Neuronal stem cell (in vitro differentiated cells): Measurements from ENCODE around the gene DTNB. TPM values are rescaled to one million over a fixed set of nuclear protein-coding genes. Genes with fewer than 3 reads are reported as not detected.

Experiments used
- DNase-seq: peaks from one replicate; pipeline ENCODE4 v3.0.0-alpha.2; 2013; ENCODE audit warnings: low spot score
- H2AFZ ChIP-seq: one replicate; pipeline ENCODE4 v1.6.1; 2013; ENCODE audit warnings: mild to moderate bottlenecking, low read length, inconsistent platforms
- H2AK5ac ChIP-seq: 2 replicates; pipeline ENCODE4 v1.6.1; 2013; ENCODE audit warnings: low read depth, mild to moderate bottlenecking, inconsistent platforms, low read length, moderate library complexity, mixed read lengths
- H2BK120ac ChIP-seq: 2 replicates; pipeline ENCODE4 v1.6.1; 2013; ENCODE audit warnings: low read depth, mild to moderate bottlenecking, inconsistent platforms, low read length, moderate library complexity, mixed read lengths
- H2BK12ac ChIP-seq: one replicate; pipeline ENCODE4 v1.6.1; 2013; ENCODE audit warnings: low read length, inconsistent platforms
- H2BK15ac ChIP-seq: 2 replicates; pipeline ENCODE4 v1.6.1; 2013; ENCODE audit warnings: mild to moderate bottlenecking, low read length, inconsistent platforms, mixed read lengths
- H2BK5ac ChIP-seq: one replicate; pipeline ENCODE4 v1.6.1; 2013; ENCODE audit warnings: inconsistent platforms, mild to moderate bottlenecking, low read length, moderate library complexity
- H3K14ac ChIP-seq: one replicate; pipeline ENCODE4 v1.6.1; 2013; ENCODE audit warnings: low read length, inconsistent platforms
- H3K18ac ChIP-seq: 2 replicates; pipeline ENCODE4 v1.6.1; 2013; ENCODE audit warnings: low read length, inconsistent platforms
- H3K23ac ChIP-seq: 2 replicates; pipeline ENCODE4 v1.6.1; 2013; ENCODE audit warnings: low read depth, mild to moderate bottlenecking, mixed read lengths, low read length, inconsistent platforms; ENCODE audit not compliant: poor library complexity
- H3K27ac ChIP-seq: replicated peaks from 3 replicates; pipeline ENCODE4 v1.5.1; 2013; ENCODE audit warnings: low read length, inconsistent platforms
- H3K27me3 ChIP-seq, 3 experiments: 2 replicates each; pipeline ENCODE4 v1.6.1; 2013; ENCODE audit warnings: low read length in 3 of 3, mild to moderate bottlenecking in 2 of 3, inconsistent platforms in 1 of 3, low read depth in 1 of 3, mixed read lengths in 1 of 3, moderate library complexity in 1 of 3; ENCODE audit not compliant: control insufficient read depth in 3 of 3, insufficient read depth in 3 of 3
- H3K36me3 ChIP-seq, 2 donors: replicated peaks in 1 of 2; 2 replicates each; pipeline ENCODE4 v1.6.1; 2013; ENCODE audit warnings: low read length in 2 of 2; ENCODE audit not compliant: control insufficient read depth in 2 of 2, insufficient read depth in 2 of 2
- H3K4ac ChIP-seq: 2 replicates; pipeline ENCODE4 v1.6.1; 2013; ENCODE audit warnings: inconsistent platforms, mild to moderate bottlenecking, low read length, moderate library complexity
- H3K4me1 ChIP-seq, 2 donors: 1 replicate in 1 of 2; 2 replicates in 1 of 2; pipeline ENCODE4 v1.6.1; 2013; ENCODE audit warnings: low read length in 2 of 2, low read depth in 1 of 2; ENCODE audit not compliant: control insufficient read depth in 2 of 2, insufficient read depth in 1 of 2
- H3K4me2 ChIP-seq: one replicate; pipeline ENCODE4 v1.6.1; 2013; ENCODE audit warnings: mild to moderate bottlenecking, low read length, inconsistent platforms; ENCODE audit not compliant: insufficient read depth, poor library complexity, severe bottlenecking
- H3K4me3 ChIP-seq, 2 donors: 2 replicates each; pipeline ENCODE4 v1.5.1; 2013; ENCODE audit warnings: low read length in 2 of 2, mild to moderate bottlenecking in 2 of 2, inconsistent platforms in 1 of 2, moderate library complexity in 1 of 2
- H3K79me1 ChIP-seq: one replicate; pipeline ENCODE4 v1.6.1; 2013; ENCODE audit warnings: low read depth, mild to moderate bottlenecking, inconsistent platforms, low read length, moderate library complexity
- H3K9ac ChIP-seq: one replicate; pipeline ENCODE4 v1.6.1; 2013; ENCODE audit warnings: mild to moderate bottlenecking, low read depth, low read length, inconsistent platforms; ENCODE audit not compliant: poor library complexity
- H3K9me3 ChIP-seq, 2 donors: replicated peaks in 1 of 2; 2 replicates each; pipeline versions ENCODE3 to v1.6.1; 2013; ENCODE audit warnings: low read length in 2 of 2, mild to moderate bottlenecking in 2 of 2, inconsistent platforms in 1 of 2, low read depth in 1 of 2, mixed read lengths in 1 of 2, moderate library complexity in 1 of 2; ENCODE audit not compliant: control insufficient read depth in 2 of 2, insufficient read depth in 1 of 2
- H4K8ac ChIP-seq: one replicate; pipeline ENCODE4 v1.6.1; 2013; ENCODE audit warnings: low read depth, mild to moderate bottlenecking, inconsistent platforms, low read length, moderate library complexity
- H4K91ac ChIP-seq: one replicate; pipeline ENCODE4 v1.6.1; 2013; ENCODE audit warnings: low read length, low read depth, mild to moderate bottlenecking, inconsistent platforms; ENCODE audit not compliant: poor library complexity
- WGBS, 2 donors: extraction: QIAGEN DNeasy Blood & Tissue Kit; methylation state at CpG; one replicate each; pipeline ENCODE4 v1.1.7; 2013; ENCODE audit warnings: missing lambda C conversion rate in 2 of 2, mixed read lengths in 1 of 2; ENCODE audit not compliant: insufficient read length in 2 of 2, insufficient replicate concordance in 1 of 2; ENCODE audit errors: extremely low coverage in 2 of 2; 5-methylcytosine and 5-hydroxymethylcytosine counted together
- small RNA-seq: library from polyadenylated mRNA; stranded (forward); fragments of <200 nt; extraction: miRNeasy Mini kit (QIAGEN cat#:217004); gene quantifications from one replicate; pipeline ENCODE3, GENCODE V24; 2013; ENCODE audit not compliant: insufficient read depth

The DTNB gene

DNA sequence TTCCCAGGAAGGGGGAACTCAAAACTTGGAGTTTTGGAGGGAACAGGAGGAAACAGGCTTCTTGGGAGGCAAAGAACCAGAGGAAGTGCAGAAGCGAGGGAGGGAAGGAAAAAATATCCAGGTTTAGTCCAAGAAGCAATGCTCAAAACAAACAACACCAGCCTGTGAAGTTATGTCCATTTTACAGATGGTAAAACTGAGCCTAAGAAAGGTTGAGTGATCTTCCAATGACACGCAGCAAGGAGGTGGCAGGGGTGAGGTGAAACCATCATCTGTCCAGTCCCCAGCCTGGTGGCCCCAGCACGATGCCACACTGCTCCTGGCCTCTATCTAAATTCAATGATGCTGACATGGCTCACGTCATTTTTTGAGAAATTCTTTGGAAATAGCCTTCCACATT is 342.4 kb downstream of the DTNB start:
- Histone ChIP-seq H2AK5ac (no peak overlapping the region), H2BK5ac (no peak overlapping the region), H3K14ac (no peak overlapping the region), H4K91ac (no peak overlapping the region), H3K9me3 (peaks cover 8 to 9% of the 10 kb centered on the region in 2 donors), H2AFZ (no peak overlapping the region), H3K4ac (no peak overlapping the region), H3K27me3 (no peaks in the 10 kb centered on the region), H3K23ac (no peak overlapping the region), H3K79me1 (no peaks in the 10 kb centered on the region), H3K36me3 (no peaks in the 10 kb centered on the region), H2BK15ac (no peak overlapping the region), H3K9ac (no peak overlapping the region), H3K4me1 (peaks cover 2 to 3% of the 10 kb centered on the region in 2 donors), H3K18ac (no peak overlapping the region), H3K27ac (no peak overlapping the region), H4K8ac (no peak overlapping the region), H3K4me2 (no peak overlapping the region), H2BK12ac (no peak overlapping the region), H3K4me3 (no peak overlapping the region), H2BK120ac (no peak overlapping the region)
- WGBS, 2 donors = no CpG with 5 or more reads among the region's 4 CpGs
- DNase-seq = no peak

DNA sequence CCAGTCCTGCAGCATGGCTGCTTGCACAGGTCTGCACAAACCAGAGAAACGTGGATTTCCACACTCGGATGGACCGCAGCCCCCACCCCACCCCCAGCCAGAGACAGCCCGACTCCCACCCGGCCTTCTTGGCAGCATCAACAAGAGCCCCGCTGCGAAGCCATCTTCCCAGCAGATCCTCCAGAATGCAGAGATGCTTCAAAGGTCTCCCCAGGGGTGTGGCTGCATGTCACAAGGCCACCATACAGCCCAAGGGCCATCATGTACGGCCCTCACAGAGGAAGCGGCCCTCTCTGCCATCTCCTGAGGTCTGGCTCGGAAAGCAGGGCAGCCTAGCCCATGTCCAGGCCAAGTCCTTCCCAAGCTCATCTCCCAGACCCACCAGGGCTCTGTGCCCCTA is 343.1 kb downstream of the DTNB start:
- peaks cover 2 to 3% of the 10 kb centered on the region in 2 donors for H3K4me1 ChIP-seq
- H3K27me3 ChIP-seq = no peaks in the 10 kb centered on the region
- WGBS, 2 donors = no CpG with 5 or more reads among the region's 10 CpGs
- H3K9me3 ChIP-seq = peaks cover 8 to 13% of the 10 kb centered on the region in 2 donors
- no peaks in the 10 kb centered on the region for H3K36me3 ChIP-seq
- H3K23ac ChIP-seq = no peak overlapping the region
- H2BK5ac ChIP-seq = no peak overlapping the region
- no peak overlapping the region for H3K4ac ChIP-seq
- H2BK120ac ChIP-seq = no peak overlapping the region
- H4K91ac ChIP-seq = no peak overlapping the region
- no peak overlapping the region for H3K4me2 ChIP-seq
- no peaks in the 10 kb centered on the region for H3K79me1 ChIP-seq
- H2BK15ac ChIP-seq = no peak overlapping the region
- H2BK12ac ChIP-seq = no peak overlapping the region
- no peak overlapping the region for H3K9ac ChIP-seq
- no peak overlapping the region for H3K4me3 ChIP-seq
- DNase-seq = no peak
- no peak overlapping the region for H2AFZ ChIP-seq
- no peak overlapping the region for H2AK5ac ChIP-seq
- H3K14ac ChIP-seq = no peak overlapping the region
- H3K18ac ChIP-seq = peak overlapping the region; percentile 5
- H4K8ac ChIP-seq = no peak overlapping the region
- no peak overlapping the region for H3K27ac ChIP-seq

DNA sequence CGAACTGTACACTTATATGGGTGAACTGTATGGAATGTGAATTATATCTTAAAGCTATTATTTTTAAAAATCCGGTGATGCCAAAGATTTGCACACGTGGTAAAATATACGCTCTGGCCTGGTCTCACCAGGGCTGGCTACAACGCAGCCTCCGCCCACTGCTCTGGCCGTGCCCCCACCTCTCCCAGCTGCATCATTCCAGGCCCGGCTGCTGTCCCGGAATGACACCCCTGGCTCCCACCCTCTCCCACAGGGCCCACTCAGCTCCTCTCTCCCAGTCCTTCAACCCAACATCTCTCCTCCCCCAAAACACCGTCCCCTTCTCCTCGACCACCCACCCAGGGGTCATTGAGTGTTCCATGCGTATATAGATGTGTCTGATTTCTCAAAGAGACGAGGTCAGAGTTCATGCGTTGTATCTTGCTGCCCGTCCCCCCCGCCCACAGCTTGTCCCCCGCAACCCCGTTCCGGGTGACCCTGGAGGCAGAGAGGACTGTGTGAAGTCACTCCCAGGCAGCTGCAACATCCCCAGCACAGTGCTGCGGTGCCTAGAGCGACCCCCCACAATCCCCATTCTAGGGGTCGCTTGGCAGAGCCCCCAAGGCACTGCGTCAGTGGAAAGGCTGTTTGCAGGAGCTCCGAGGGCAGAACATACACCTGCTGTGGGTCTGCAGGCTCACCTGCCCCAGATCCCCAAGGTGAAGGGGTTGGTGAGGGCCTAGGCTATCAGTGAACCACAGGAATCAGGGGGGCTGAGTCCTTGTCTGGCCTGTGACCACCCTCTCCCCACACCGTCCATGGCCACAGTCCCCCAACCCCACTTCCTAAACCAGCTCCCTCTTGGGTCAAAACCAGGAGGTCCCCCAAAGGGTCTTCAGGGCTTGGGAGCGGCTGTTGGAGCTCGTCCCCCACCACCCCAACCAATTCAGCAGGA is 345.0 kb downstream of the DTNB start:
- Histone ChIP-seq H3K18ac (peak overlapping the region; percentile 39), H3K4me1 (peaks cover 2 to 3% of the 10 kb centered on the region in 2 donors), H3K4me3 (no peak overlapping the region), H3K36me3 (no peaks in the 10 kb centered on the region), H4K91ac (no peak overlapping the region), H3K9ac (no peak overlapping the region), H3K4ac (no peak overlapping the region), H2BK120ac (peak overlapping the region; percentile 67), H3K4me2 (no peak overlapping the region), H2AFZ (no peak overlapping the region), H3K9me3 (peaks cover 8 to 13% of the 10 kb centered on the region in 2 donors), H3K23ac (no peak overlapping the region), H3K27me3 (no peaks in the 10 kb centered on the region), H3K14ac (peak overlapping the region; percentile 64), H2AK5ac (peak overlapping the region; percentile 83), H3K27ac (no peak overlapping the region), H2BK15ac (peak overlapping the region; percentile 38), H4K8ac (no peak overlapping the region), H2BK5ac (no peak overlapping the region), H3K79me1 (no peaks in the 10 kb centered on the region), H2BK12ac (no peak overlapping the region)
- no peak for DNase-seq
- 100% methylated on average over 1 of the region's 27 CpGs; no CpG with 5 or more reads in 1 of the 2 donors for WGBS, 2 donors

Small RNA genes within 50 kb of the gene (small RNA-seq; reads per million reads assigned to genes)
- 15.0 reads per million, percentile 72 among the genes with 10 or more reads in this experiment for gene MIR1301
- gene RF00019 = not detected
